ENCODE data around the gene FAM193A.
"Not testable (repeated sequence)": the region's sequence is repeated elsewhere in the genome, so short reads cannot be mapped to it uniquely, and the experiment has no call there.

Gene FAM193A

DNA sequence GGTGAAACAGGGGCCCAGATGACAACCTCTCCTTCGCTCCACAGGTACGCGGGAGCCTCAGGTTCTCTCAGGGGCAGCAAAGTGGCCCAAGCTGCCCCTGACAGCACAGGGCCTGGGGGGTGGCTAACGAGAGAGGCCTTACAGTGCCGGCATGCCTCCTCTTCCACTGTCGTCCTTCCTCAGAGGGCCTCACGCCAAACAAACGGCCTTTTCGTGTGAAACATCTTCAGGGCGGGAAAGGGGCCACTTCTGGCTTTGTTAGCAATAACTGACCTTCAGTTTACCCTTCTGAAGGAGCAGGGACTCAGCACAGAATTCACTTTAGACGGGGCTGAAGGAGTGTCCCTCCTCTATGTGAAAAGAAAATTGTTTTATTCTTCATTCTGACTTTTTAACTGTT lies 21.5 kb upstream of the FAM193A start:
- DNase-seq: not testable (repeated sequence)

DNA sequence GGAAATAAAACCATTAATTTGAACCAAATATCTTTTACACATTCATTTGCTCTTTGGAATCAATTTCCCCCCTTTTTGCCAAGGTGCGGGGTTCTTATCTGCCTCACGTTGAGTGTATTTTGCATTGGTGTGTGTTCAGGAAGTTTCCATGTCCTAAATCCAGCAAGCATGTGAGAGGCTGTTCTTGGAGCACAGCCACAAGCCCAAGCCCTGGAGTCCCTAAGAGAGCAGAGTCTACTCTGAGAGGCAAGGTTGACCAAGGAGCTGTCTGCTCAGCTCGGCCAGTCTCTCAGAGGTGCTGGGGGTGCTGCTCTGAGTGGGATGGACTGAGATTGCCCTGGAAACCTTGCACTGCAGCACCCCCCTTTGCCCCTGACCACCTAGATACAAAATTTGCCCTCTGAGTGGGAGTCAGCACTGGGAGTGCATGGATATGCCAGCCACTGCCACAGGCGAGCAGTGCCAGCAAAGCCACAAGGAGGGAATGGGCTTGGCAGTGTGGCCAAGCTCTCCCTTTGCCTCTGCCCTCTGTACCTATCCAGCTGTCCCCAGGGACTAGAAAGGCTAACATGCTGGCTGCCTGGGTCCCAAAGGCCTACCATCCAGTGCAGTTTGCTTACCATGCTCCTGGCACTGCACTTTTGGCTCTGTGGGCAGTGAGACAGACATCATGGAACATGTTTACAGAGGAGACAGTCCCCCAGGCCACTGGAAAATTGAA lies 20.5 kb upstream of the FAM193A start:
- no peak for DNase-seq

DNA sequence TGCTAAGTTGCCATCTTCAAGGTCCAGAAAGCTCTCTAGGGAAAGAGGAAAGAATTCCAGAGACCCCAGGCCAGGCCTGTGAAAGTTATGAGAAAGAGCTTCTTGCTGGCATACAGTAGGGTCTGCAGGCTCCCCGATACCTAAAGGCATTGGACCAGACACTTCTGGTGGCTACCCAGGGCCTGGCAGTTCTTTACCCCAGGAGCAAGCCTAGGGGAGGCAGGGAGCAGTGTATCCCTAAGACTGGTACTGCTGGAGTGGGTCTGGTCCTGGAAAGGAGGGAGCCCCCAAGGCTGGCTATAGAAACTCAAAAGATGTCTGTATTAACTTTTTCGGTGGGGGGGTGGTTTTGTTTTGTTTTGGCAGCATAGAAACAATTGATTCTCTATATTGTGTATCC lies 19.8 kb upstream of the FAM193A start:
- no peak for DNase-seq

DNA sequence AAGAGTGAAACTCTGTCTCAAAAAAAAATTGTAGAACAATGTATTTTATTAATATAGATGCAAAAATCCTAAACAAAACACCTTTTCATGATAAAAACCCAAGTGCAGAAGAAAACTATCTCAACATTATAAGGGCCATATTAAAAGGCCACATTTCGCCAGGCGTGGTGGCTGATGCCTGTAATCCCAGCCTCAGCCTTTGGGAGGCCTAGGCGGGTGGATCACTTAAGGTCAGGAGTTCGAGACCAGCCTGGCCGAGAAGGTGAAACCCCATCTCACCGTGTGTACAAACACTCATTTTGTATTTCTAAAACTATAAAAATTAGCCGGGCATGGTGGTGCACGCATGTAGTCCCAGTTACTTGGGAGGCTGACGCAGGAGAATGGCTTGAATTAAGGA lies 9.9 kb upstream of the FAM193A start:
- DNase-seq: no peak

DNA sequence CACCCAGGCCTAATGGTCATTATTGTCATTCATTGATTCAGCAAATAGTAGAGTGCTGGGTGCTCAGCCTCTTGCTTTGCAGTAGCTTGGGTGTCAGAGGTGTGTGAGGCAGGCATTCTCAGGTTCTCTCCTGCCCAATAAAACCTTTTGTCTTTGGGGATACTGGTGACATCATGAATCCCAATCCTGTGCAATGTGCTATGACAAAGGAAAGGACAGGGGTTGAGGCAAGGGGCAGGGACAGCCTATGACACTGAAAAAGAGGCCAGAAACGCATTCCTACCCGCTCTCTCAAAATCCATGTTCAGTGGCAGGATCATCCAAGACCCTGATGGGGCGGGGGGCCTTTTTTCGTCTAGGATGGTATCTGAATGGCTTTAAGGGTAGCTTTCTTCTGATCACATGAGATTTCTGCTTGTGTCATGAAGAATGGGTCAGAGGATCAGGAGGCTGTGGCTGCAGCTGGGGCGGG lies 1.5 kb upstream of the FAM193A start:
- no peak for DNase-seq

DNA sequence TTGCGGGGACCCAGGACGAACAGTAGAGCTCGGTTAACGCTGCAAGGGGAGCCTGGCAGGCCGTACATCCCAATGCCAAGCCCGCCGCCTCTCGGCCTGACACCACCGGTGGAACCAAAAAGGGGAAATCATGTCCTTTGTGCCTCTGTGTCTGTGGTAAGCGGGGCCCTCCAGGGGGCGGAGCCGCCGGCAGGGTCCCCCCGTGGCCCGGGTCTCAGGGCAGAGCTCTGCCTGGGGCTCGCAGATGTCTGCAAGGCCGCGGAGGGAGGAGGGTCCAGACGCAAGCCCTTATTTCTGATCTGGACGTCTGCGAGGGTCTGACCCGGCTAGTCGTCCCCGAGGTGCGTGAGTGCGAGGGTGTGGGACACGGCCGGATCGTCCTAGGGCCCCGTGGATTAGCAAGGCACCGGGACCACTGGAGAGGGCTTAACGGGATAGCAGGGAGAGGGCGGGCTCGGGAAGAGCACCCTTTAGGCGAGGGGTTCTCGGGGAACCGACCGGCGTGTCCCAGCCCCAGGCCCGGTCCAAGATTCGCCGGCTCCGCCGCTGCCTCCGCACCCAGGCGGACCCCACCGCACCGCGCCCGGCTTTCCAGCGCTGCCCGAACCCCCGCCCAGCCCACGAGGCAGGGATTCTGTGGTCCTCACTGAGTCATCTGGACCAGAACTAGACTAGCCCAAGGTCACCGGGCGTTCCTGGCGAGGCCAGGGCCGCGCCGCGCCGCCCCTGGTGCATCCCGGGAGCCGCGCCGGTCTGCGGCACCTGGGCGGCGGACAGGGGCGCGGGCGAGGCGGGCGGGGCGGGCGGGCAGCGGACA lies 863 bp upstream of the FAM193A start:
- DNase-seq: peak; percentile 24 to 50 (median 36)

DNA sequence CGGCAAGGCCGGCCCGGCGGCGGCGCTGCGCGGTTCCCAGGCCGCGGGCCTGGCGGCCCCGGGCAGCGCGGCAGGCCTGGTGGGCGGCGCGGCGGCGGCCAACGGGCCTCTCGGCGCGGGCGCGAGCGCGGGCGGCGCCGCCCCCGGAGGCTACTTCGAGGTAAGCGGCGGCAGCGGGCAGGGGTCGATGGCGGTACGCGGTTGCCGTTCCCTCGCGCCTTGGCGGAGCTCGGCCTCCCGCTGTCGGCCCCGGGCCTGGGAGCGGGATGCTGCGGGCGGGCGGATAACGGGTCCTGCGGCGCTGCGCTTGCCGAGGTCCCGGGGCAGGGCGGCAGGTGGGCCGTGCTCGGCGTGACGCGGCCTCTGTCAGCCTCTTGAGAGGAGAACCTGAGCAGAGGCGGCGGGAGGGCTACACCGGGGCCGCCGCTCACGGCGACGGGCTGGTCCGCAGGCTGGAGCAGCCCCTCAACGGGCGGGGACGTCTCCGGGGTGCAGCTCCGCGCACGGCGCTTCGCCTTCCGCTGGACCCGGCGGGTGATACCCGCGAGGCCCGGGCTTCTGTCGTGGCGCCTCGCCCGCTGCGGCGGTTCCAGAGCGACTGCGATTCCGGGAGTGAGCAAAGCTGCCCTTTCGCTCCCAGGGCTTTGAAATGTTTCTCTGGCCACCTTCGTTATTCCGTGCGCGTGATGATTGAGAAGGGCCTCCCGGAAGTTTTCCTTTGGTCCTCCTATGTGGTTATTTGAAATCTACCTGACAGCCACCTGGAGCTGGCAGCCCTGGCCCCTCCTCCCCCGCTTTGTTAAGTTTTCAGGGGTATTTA lies 774 bp downstream of the FAM193A start:
- DNase-seq: peak; percentile 25 to 72 (median 50)

DNA sequence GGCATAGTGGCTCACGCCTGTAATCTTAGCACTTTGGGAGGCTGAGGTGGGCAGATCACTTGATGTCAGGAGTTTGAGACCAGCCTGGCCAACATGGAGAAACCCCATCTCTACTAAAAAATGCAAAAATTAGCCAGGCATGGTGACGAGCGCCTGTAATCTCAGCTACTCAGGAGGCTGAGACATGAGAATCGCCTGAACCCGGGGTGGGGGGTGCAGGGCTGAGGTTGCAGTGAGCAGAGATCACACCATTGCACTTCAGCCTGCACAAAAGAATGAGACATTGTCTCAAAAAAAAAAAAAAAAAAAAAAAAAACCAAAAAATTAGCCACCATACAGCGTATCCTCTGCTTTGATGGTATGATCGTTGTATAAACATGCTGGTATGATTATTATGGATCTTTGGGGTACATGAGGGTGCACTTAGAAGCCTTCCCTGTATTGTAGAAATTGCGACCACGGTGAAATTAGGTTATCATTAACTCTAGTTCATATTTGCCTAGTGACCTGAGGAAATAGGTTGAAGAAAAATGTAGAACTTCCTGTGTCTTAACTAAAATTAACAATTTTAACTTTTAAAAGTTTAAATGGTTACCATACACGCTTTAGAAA lies 7.2 kb downstream of the FAM193A start:
- not testable (repeated sequence) for DNase-seq

DNA sequence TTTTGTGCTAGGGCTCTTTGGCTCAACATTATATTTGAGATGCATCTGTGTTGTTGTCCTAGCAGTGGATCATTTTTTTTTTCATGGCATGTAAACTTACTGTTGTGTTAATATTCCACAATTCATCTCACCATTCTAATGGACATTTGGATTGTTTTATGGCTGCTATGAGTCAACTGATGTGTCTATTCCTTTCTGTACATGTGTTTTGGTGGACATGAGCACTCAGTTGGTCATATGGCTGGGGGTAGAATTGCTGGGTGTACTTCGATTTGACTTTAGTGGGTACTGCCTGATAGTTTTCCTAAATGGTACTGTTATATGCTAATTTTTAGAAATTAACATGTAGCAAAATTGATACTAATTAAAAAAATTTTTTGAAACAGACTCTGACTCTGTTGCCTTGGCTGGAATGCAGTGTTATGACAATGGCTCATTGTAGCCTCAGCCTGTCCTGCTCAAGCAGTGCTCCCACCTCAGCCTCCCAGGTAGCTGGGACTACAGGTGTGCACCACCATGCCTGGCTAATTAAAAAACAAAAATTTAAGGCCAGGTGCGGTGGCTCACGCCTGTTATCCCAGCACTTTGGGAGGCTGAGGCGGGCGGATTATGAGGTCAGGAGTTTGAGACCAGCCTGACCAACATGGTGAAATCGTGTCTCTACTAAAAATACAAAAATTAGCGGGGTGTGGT lies 9.0 kb downstream of the FAM193A start:
- DNase-seq: no peak

DNA sequence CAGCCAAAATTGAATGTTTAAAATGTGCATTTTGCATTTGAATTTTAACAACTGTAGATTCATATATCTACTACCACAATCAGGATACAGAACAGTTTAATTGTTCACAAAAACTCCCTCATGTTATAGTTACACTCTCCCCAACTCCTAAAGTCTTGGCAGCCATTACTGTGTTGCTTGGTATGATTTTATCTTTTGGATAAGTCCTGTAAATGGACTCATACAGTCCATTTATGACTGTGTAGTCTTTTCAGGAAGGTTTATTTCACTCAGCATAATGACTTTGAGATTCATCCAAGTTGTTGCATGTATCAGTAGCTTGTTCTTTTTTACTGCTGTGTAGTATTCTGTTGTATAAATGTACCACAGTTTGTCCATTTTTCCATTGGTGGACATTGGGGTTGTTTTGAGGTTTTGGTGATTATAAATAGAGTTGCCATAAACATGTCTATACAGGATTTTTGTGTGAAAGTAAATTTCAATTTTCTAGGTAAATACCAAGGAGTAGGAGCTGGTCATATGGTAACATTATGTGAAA lies 9.9 kb downstream of the FAM193A start:
- no peak for DNase-seq

DNA sequence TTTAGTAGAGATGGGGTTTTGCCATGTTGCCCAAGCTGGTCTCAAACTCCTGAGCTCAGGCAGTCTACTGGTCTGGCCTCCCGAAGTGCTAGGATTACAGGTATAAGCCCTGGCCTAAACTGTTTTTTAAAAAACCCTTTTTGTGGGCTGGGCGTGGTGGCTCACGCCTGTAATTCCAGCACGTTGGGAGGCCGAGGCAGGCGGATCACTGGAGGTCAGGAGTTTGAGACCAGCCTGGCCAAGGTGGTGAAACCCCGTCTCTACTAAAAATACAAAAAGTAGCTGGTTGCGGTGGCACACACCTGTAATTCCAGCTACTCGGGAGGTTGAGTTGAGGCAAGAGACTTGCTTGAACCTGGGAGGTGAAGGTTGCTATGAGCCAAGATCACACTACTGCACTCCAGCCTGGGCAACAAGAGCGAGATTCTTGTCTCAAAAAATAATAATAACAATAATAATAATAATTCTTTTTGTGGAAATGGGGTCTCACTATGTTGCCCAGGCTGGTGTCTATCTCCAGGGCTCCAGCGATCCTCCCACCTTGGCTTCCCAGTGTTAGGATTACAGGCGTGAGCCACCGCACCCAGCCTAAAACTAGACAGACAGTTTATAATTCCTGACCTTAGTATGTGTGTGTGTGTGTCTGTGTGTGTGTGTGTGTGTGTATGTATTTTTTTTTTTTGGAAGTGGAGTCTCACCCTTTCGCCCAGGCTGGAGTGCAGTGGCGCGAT lies 10.7 kb downstream of the FAM193A start:
- not testable (repeated sequence) for DNase-seq

DNA sequence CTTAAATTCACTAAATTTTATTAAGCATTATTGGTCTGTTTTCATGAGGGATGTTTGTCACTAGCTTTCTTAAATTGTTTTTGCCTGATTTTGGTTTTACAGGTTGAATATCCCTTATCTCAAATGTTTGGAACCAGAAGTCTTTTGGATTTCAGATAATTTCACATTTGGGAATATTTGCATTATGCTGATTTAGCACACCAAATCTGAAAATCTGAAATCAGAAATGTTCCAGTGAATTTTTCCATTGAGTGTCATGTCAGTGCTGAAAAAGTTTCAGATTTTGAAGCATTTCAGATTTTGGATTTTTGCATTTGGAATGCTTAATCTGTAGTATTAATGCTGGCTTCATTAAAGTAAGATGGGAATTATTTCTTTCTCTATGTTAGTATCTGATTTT lies 14.7 kb downstream of the FAM193A start:
- no peak for DNase-seq

DNA sequence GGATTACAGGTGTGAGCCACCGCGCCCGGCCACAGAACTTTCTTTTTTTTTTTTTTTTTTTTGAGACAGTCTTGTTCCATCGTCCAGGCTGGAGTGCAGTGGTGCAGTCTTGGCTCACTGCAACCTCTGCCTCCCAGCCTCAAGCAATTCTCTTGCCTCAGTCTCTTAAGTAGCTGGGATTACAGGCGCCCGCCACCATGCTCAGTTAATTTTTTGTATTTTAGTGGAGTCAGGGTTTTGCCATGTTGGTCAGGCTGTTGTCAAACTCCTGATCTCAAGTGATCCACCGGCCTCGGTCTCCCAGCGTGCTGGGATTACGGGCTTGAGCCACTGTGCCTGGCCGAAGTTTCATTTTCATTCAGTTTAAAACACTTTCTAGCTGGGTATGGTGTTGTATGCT lies 16.4 kb downstream of the FAM193A start:
- DNase-seq: no peak

DNA sequence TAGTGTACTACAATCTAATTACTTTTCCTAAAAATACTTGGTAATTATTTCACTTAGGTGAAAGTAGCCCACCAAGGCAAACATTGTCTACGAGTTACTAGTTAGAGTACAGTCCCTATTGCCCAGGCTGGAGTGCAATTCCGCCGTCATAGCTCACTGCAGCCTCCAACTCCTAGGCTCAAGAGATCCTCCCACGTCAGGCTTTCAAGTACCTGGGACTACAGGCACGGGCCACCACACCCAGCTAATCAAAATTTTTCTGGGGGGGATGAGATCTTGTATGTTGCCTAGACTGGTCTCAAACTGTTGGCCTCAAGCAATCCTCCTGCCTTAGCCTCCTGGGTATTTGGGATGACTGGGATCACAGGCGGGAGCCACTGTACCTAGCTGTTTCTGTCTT lies 21.9 kb downstream of the FAM193A start:
- DNase-seq: no peak

DNA sequence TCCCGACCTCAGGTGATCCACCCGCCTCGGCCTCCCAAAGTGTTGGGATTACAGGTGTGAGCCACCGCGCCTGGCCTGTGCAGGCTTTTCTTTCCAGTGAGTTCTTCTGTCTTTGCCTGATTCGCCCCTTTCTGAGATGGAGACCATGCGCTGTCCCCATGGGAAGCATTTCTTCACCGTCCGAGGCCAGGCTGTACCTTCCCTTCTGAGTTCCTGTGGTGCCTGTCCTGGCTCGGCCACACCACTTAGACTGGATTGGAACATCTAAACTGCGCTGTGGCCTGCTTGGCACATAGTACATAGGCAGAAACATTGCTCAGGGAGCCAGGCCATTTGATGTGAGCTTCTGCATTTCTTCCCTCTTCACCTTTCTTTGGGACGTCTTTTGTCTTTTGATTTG lies 23.7 kb downstream of the FAM193A start:
- no peak for DNase-seq

DNA sequence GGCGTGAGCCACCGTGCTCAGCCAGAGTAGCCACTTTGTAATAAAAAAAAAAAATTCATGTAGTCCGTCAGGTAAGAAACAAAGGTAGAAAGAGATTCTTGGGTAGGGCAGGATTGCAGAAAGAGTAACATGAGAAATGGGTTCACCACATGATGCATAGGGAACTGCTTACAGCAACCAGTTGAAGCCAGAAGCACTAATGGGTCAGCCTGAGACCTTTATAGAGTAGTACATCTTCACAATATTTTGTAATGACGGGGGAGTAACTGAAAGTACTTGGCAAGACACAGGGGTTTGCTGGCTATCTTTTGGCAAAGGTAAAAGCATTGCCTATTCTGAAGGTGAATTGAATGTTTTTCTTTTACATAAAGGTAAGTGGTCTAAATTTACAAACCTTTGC lies 29.1 kb downstream of the FAM193A start:
- no peak for DNase-seq

DNA sequence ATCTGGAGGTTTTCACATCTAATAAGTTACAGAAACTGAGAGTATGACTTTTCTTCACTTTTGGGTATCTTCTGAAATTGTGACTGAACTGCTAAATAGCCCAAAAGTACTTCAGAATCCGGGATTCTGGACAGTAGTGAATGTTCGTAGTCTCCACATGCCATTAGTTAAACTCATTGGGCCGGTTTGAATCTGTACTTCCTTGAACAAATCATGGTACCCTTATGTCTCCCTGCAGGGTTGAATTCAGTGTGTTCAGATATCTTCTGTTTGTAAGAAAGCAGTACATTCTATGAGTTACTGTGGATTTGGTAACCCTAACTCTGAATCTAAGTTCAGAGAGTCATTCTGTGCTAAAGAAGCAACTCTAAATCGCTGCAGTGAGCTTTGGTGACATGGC lies 33.6 kb downstream of the FAM193A start:
- DNase-seq: no peak

DNA sequence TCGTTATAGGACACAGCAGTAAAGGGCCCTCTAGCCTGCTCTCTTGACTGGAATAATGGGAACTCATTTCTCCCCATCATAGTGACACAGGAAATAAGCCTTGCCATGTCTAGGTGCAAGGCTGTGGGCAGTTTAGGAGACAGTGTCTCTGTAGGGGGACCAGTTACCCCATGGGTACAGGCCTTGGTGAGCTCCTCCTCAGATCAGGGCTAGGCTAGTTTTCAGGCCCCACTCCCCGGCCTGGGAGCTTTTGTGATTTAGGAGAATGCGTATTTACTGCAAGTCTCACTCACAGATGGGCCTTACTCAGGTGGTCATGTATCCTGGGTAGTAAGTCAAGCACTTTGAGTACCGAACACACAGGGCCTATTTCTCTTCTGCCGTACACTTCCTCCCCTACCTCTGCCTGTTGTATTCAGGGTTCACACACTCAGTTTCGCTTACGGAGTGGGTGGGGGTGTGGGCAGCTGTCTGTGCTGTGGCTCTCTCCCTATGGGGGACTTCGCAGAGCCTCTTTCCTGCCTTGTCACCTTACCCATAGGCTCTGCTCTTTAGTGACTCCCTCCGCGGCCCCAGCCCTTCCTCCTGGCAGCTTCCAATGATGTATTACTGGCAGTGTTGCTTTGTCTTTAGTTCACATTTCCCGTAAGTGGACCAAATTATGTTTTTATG lies 34.2 kb downstream of the FAM193A start:
- DNase-seq: peak in 2 of 5 experiments; percentile 36 to 50

DNA sequence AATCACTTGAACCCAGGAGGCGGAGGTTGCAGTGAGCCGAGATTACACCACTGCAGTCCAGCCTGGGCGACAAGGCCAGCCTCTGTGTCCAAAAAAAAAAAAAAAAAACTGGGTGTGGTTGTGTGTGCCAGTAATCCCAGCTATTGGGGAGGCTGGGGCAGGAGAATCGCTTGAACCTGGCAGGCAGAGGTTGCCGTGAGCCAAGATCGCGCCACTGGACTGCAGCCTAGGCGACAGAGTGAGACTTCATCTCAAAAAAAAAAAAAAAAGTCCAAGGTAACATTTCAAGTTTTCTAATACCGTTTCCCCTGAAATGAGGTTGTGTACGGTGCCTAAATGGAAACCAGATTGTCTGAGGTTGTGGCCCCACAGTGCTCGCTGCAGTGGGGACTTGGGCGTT lies 35.6 kb downstream of the FAM193A start:
- no peak for DNase-seq

DNA sequence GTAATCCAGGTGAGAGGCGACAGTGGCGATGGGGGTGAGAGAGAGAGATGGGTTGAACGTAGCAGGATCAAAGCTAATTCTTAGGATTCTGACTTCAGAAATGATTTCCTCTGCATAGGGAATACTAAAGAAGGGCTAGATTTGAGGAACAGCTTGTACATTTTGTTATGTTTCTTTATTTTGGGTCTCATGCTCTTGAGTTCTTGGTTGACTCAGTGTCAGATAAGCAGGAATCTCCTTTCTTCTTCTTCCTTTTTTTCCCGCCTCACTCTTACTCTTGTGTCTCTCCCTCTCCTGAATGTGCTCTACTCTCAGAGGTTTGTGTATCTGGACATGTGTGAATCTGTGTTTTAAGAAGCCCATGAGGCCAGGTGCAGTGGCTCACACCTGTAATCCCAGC lies 36.4 kb downstream of the FAM193A start:
- DNase-seq: no peak

DNA sequence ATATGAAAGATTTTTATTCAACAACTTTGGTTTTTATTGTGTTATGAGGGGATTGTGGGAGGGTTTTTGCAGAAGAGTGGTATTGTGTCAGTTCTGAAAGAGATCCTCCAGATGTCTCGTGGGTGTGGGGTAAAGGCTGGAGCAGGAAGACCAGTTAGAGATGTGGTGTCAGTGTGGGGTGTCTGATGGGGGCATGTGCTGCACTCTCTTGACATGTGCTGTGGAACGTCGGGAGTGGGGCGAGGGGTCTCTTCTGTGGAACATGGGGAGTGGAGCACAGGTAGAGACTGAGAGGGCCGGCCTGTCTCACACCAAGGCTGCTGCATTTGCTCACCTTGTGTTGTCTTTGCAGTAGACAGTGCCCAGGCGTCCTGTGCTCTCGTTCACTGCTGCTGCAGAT lies 37.6 kb downstream of the FAM193A start:
- DNase-seq: no peak
